Measurements from ENCODE around the gene SPAG5.

- TF ChIP-seq EZH2phosphoT487 (IDR thresholded peaks at IDR 0.05; ENCODE audit: borderline replicate concordance) = no peak
- TF ChIP-seq, protein P1, sequence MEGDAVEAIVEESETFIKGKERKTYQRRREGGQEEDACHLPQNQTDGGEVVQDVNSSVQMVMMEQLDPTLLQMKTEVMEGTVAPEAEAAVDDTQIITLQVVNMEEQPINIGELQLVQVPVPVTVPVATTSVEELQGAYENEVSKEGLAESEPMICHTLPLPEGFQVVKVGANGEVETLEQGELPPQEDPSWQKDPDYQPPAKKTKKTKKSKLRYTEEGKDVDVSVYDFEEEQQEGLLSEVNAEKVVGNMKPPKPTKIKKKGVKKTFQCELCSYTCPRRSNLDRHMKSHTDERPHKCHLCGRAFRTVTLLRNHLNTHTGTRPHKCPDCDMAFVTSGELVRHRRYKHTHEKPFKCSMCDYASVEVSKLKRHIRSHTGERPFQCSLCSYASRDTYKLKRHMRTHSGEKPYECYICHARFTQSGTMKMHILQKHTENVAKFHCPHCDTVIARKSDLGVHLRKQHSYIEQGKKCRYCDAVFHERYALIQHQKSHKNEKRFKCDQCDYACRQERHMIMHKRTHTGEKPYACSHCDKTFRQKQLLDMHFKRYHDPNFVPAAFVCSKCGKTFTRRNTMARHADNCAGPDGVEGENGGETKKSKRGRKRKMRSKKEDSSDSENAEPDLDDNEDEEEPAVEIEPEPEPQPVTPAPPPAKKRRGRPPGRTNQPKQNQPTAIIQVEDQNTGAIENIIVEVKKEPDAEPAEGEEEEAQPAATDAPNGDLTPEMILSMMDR (conservative IDR thresholded peaks at IDR 0.05; ENCODE audit: low read length) = no peak
These were observed 54.3 kb downstream of the SPAG5 start for GRCh38 chr17:28544402-28545140.
